GM12875 (cell line): Measurements from ENCODE around the gene NUTF2.
"Not testable (repeated sequence)": the region's sequence is repeated elsewhere in the genome, so short reads cannot be mapped to it uniquely, and the experiment has no call there.

ENCODE experiments used
- H3K4me3 ChIP-seq: one replicate; pipeline ENCODE4 v1.5.1; 2011; ENCODE audit warnings: low read depth, low read length, control low read depth
- CTCF ChIP-seq: IDR thresholded peaks from 2 replicates; pipeline ENCODE4 v1.5.1; 2011; ENCODE audit warnings: low read depth, mild to moderate bottlenecking, control low read depth, inconsistent platforms, low read length, moderate library complexity, borderline replicate concordance; ENCODE audit not compliant: insufficient read depth

Gene NUTF2

GRCh38 chr16:67910158-67910557 lies 63.4 kb downstream of the NUTF2 start:
- no peak overlapping the region for H3K4me3 ChIP-seq
- TF ChIP-seq CTCF, result no peak

GRCh38 chr16:67914758-67915495 lies 68.2 kb downstream of the NUTF2 start:
- no peak for TF ChIP-seq CTCF
- H3K4me3 ChIP-seq, result no peak overlapping the region

GRCh38 chr16:67915496-67915769 lies 68.7 kb downstream of the NUTF2 start:
- not testable (repeated sequence) for H3K4me3 ChIP-seq

GRCh38 chr16:67915831-67916723 lies 69.3 kb downstream of the NUTF2 start:
- TF ChIP-seq CTCF, result no peak
- H3K4me3 ChIP-seq, result no peak overlapping the region

- TF ChIP-seq CTCF, result no peak
- H3K4me3 ChIP-seq, result no peak overlapping the region
These were observed 70.6 kb downstream of the NUTF2 start for GRCh38 chr16:67917140-67917851.

- no peak overlapping the region for H3K4me3 ChIP-seq
- TF ChIP-seq CTCF, result no peak
These were observed 71.1 kb downstream of the NUTF2 start for GRCh38 chr16:67917852-67918236.

GRCh38 chr16:67919622-67920221 lies 73.0 kb downstream of the NUTF2 start:
- 0 out of 2 replicates have a peak, but pooled peaks have one; percentile 9 for TF ChIP-seq CTCF
- H3K4me3 ChIP-seq, result no peak overlapping the region
